Measurements from ENCODE around the gene DDTL. TPM values are rescaled to one million over a fixed set of nuclear protein-coding genes. Genes with fewer than 3 reads are reported as not detected.
A peak's percentile ranks its signal among the peaks of the same experiment; 100 is the strongest.
"Not testable (repeated sequence)": the region's sequence is repeated elsewhere in the genome, so short reads cannot be mapped to it uniquely, and the experiment has no call there.

Gene DDTL
- total RNA-seq, 1 experiment from 2014 or later, result not detected

GRCh38 chr22:23955886-23956285 lies 10.8 kb upstream of the DDTL start:
- BruUV-seq (replicated peaks); H3K27me3 ChIP-seq (ENCODE audit: control insufficient read depth, insufficient read depth, low read length); CTCF ChIA-PET; ATAC-seq; H3K9me3 ChIP-seq (ENCODE audit: control insufficient read depth, insufficient read depth, low read depth, low read length); intact Hi-C loops (cut with micrococcal nuclease; ENCODE audit: unreplicated experiment); H3K36me3 ChIP-seq (ENCODE audit: control insufficient read depth, insufficient read depth, low read length); H3K4me3 ChIP-seq (ENCODE audit: low read depth in 2 of 2, low read length in 2 of 2); DNase-seq (ENCODE audit: low read depth, low spot score); H3K4me1 ChIP-seq (ENCODE audit: control insufficient read depth, insufficient read depth, low read length); H3K27ac ChIP-seq (ENCODE audit: low read length); POLR2A ChIA-PET; in situ Hi-C loops (cut with HindIII; ENCODE audit: low pct_unique_long_range_greater_than_20kb, low sequenced_read_pairs): not testable (repeated sequence)

- H3K4me3 ChIP-seq (ENCODE audit: low read depth in 2 of 2, low read length in 2 of 2); H3K9me3 ChIP-seq (ENCODE audit: control insufficient read depth, insufficient read depth, low read depth, low read length); H3K27me3 ChIP-seq (ENCODE audit: control insufficient read depth, insufficient read depth, low read length); CTCF ChIA-PET; in situ Hi-C loops (cut with HindIII; ENCODE audit: low pct_unique_long_range_greater_than_20kb, low sequenced_read_pairs); intact Hi-C loops (cut with micrococcal nuclease; ENCODE audit: unreplicated experiment); POLR2A ChIA-PET; H3K27ac ChIP-seq (ENCODE audit: low read length); H3K4me1 ChIP-seq (ENCODE audit: control insufficient read depth, insufficient read depth, low read length); BruUV-seq (replicated peaks); H3K36me3 ChIP-seq (ENCODE audit: control insufficient read depth, insufficient read depth, low read length): not testable (repeated sequence)
- peak; percentile 73 for TF ChIP-seq CTCF (IDR thresholded peaks at IDR 0.05)
- ATAC-seq (peak; percentile 71; the same call in 1 of the 2 replicates), DNase-seq (ENCODE audit: low read depth, low spot score) (peak; percentile 42)
These were observed 10.3 kb upstream of the DDTL start for GRCh38 chr22:23956301-23956900.

GRCh38 chr22:23961084-23961771 lies 5.5 kb upstream of the DDTL start, which contains the start of gene GSTT2B:
Gene GSTT2B (minus strand): TSS chr22:23961195. CDS start chr22:23961131, 64 bp downstream.
- BruUV-seq (replicated peaks); POLR2A ChIA-PET; in situ Hi-C loops (cut with HindIII; ENCODE audit: low pct_unique_long_range_greater_than_20kb, low sequenced_read_pairs): not testable (repeated sequence)

GRCh38 chr22:23966094-23966493 lies 594 bp upstream of the DDTL start:
- H3K36me3 ChIP-seq (ENCODE audit: control insufficient read depth, insufficient read depth, low read length); in situ Hi-C loops (cut with HindIII; ENCODE audit: low pct_unique_long_range_greater_than_20kb, low sequenced_read_pairs); H3K4me3 ChIP-seq (ENCODE audit: low read depth in 2 of 2, low read length in 2 of 2); BruUV-seq (replicated peaks); H3K4me1 ChIP-seq (ENCODE audit: control insufficient read depth, insufficient read depth, low read length); H3K27me3 ChIP-seq (ENCODE audit: control insufficient read depth, insufficient read depth, low read length); intact Hi-C loops (cut with micrococcal nuclease; ENCODE audit: unreplicated experiment); POLR2A ChIA-PET; H3K27ac ChIP-seq (ENCODE audit: low read length); H3K9me3 ChIP-seq (ENCODE audit: control insufficient read depth, insufficient read depth, low read depth, low read length); CTCF ChIA-PET; DNase-seq (ENCODE audit: low read depth, low spot score): not testable (repeated sequence)
- peak; percentile 71 for ATAC-seq

More at GRCh38 chr22:23961084-23961771, 5.5 kb upstream of the DDTL start, which contains the start of gene GSTT2B:
- ATAC-seq, result peak; percentile 92
- H3K9me3 ChIP-seq (ENCODE audit: control insufficient read depth, insufficient read depth, low read depth, low read length); intact Hi-C loops (cut with micrococcal nuclease; ENCODE audit: unreplicated experiment); H3K27ac ChIP-seq (ENCODE audit: low read length); H3K4me1 ChIP-seq (ENCODE audit: control insufficient read depth, insufficient read depth, low read length); H3K36me3 ChIP-seq (ENCODE audit: control insufficient read depth, insufficient read depth, low read length); CTCF ChIA-PET; H3K27me3 ChIP-seq (ENCODE audit: control insufficient read depth, insufficient read depth, low read length); DNase-seq (ENCODE audit: low read depth, low spot score): not testable (repeated sequence)
- H3K4me3 ChIP-seq (ENCODE audit: low read depth in 2 of 2, low read length in 2 of 2), result 0 out of 4 replicates have a peak within 1 kb of the TSS, but pooled peaks of 1 of the 2 experiments have one; percentile 9

Data from Panc1 (cell line).